ENCODE results near the gene SERPINF2. TPM values are rescaled to one million over a fixed set of nuclear protein-coding genes. Genes with fewer than 3 reads are reported as not detected.

The SERPINF2 gene
- total RNA-seq, 4 donors from 2014 or later: 0.85 to 6.4 (median 4.3) TPM

DNA sequence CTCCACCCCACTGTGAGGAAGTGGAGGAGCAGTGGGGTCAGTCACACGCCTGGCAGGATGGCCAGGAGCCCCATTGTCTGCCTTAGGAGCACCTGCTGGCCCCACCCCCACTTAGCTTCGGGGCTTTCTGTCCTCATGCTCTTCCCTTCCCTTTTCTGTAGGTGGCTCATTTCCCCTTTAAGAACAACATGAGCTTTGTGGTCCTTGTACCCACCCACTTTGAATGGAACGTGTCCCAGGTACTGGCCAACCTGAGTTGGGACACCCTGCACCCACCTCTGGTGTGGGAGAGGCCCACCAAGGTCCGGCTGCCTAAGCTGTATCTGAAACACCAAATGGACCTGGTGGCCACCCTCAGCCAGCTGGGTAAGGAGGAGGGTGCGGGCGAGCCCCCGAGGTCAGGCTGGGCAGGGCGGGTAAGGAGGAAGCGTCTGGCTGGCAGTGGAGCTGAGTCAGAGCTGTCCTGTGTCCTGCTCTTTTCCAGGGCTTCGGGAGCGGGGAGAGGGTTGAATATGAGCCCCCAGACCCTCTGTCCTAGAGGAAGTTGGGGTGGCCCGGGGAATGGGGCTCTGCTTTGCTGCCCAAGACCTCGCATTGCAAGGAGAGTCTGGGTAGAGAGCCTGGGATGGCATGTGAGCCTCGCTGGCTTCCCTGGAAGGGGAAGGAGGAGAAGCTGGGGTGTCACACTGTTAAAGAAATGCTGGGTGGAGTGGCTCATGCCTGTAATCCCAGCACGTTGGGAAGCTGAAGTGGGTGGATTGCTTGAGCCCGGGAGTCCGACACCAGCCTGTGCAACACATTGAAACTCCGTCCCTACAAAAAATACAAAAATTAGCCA lies 10.0 kb downstream of the SERPINF2 start:
- no peak overlapping the region for H3K27ac ChIP-seq
- intact Hi-C loops (cut with DNase I; ENCODE audit: low total_unique reads): no loop called here
- ATAC-seq (no peak), DNase-seq (no peak)
- no peaks in the 10 kb centered on the region for H3K36me3 ChIP-seq
- in situ Hi-C loops (cut with MboI; ENCODE audit: low sequenced_read_pairs in 4 of 4): no loop called here
- peaks cover 8 to 16% of the 10 kb centered on the region in 2 donors for H3K4me1 ChIP-seq
- no peak overlapping the region for H3K4me3 ChIP-seq
- H3K9me3 ChIP-seq: no peaks in the 10 kb centered on the region
- no peaks in the 10 kb centered on the region for H3K27me3 ChIP-seq
- TF ChIP-seq, protein P1, sequence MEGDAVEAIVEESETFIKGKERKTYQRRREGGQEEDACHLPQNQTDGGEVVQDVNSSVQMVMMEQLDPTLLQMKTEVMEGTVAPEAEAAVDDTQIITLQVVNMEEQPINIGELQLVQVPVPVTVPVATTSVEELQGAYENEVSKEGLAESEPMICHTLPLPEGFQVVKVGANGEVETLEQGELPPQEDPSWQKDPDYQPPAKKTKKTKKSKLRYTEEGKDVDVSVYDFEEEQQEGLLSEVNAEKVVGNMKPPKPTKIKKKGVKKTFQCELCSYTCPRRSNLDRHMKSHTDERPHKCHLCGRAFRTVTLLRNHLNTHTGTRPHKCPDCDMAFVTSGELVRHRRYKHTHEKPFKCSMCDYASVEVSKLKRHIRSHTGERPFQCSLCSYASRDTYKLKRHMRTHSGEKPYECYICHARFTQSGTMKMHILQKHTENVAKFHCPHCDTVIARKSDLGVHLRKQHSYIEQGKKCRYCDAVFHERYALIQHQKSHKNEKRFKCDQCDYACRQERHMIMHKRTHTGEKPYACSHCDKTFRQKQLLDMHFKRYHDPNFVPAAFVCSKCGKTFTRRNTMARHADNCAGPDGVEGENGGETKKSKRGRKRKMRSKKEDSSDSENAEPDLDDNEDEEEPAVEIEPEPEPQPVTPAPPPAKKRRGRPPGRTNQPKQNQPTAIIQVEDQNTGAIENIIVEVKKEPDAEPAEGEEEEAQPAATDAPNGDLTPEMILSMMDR (IDR thresholded peaks at IDR 0.05 in 4 of 5, conservative IDR thresholded peaks at IDR 0.05 in 1 of 5): no peak
- TF ChIP-seq POLR2A (IDR thresholded peaks at IDR 0.05): no peak

GRCh38 chr17:1753767-1754429 lies 11.2 kb downstream of the SERPINF2 start:
- no peaks in the 10 kb centered on the region for H3K36me3 ChIP-seq
- TF ChIP-seq, protein P1 (IDR thresholded peaks at IDR 0.05 in 4 of 5, conservative IDR thresholded peaks at IDR 0.05 in 1 of 5): no peak
- no peak for TF ChIP-seq POLR2A (IDR thresholded peaks at IDR 0.05)
- H3K4me1 ChIP-seq: peaks cover 8 to 16% of the 10 kb centered on the region in 2 donors
- no peaks in the 10 kb centered on the region for H3K9me3 ChIP-seq
- intact Hi-C loops (cut with DNase I; ENCODE audit: low total_unique reads): no loop called here
- no peak for ATAC-seq
- H3K4me3 ChIP-seq: no peak overlapping the region
- DNase-seq: no peak
- H3K27me3 ChIP-seq: no peaks in the 10 kb centered on the region
- in situ Hi-C loops (cut with MboI; ENCODE audit: low sequenced_read_pairs in 4 of 4): no loop called here
- no peak overlapping the region for H3K27ac ChIP-seq

DNA sequence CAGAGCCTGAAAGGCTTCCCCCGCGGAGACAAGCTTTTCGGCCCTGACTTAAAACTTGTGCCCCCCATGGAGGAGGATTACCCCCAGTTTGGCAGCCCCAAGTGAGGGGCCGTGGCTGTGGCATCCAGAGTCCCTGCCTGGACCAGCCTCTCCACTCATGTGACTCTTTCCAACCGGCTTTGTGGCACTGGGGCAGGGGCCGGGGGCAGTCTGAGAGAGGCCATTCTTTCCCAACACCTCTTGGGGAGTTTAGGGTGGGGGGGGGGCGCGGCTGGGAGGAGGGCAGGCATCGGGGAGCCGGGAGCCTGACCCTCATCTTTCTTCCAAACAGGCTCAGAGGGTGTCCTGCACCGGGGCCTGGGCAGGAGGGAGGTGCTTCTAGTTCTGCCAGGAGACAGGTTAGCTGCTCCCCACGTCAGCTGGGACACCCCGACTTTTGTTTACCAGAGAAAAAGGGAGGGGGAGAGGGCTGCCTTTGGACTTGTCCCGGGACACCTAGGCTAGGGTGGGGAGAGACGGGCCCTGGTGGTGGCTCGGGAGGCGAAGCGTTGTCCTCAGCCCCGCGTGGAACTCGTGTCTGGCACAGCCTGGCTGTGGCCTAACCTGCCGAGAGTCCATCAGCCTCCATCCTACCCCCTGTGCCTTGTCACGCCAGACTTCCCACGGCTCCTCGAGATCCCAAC lies 11.9 kb downstream of the SERPINF2 start:
- H3K27ac ChIP-seq: peak overlapping the region in 1 of 4 donors; percentile 71
- peak in 1 of 2 donors; percentile 12 for DNase-seq
- in situ Hi-C loops (cut with MboI; ENCODE audit: low sequenced_read_pairs in 4 of 4) (no loop called here), intact Hi-C loops (cut with DNase I; ENCODE audit: low total_unique reads) (no loop called here)
- H3K27me3 ChIP-seq: no peaks in the 10 kb centered on the region
- peaks cover 8 to 16% of the 10 kb centered on the region in 2 donors for H3K4me1 ChIP-seq
- H3K9me3 ChIP-seq: no peaks in the 10 kb centered on the region
- no peak for TF ChIP-seq POLR2A (IDR thresholded peaks at IDR 0.05)
- TF ChIP-seq, protein P1 (IDR thresholded peaks at IDR 0.05 in 4 of 5, conservative IDR thresholded peaks at IDR 0.05 in 1 of 5): no peak
- no peak for ATAC-seq
- no peaks in the 10 kb centered on the region for H3K36me3 ChIP-seq
- H3K4me3 ChIP-seq: no peak overlapping the region

DNA sequence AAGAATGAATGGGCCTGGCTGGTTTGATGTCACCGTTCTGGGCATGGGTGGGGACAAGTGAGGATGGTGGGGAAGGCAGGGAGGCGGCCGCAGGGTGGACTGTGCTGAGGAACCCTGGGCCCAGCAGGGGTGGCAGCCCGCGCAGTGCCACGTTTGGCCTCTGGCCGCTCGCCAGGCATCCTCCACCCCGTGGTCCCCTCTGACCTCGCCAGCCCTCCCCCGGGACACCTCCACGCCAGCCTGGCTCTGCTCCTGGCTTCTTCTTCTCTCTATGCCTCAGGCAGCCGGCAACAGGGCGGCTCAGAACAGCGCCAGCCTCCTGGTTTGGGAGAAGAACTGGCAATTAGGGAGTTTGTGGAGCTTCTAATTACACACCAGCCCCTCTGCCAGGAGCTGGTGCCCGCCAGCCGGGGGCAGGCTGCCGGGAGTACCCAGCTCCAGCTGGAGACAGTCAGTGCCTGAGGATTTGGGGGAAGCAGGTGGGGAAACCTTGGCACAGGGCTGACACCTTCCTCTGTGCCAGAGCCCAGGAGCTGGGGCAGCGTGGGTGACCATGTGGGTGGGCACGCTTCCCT lies 12.7 kb downstream of the SERPINF2 start:
- H3K36me3 ChIP-seq: no peaks in the 10 kb centered on the region
- no peak overlapping the region for H3K4me3 ChIP-seq
- H3K27me3 ChIP-seq: no peaks in the 10 kb centered on the region
- TF ChIP-seq, protein P1 (IDR thresholded peaks at IDR 0.05 in 4 of 5, conservative IDR thresholded peaks at IDR 0.05 in 1 of 5): no peak
- no peak for TF ChIP-seq POLR2A (IDR thresholded peaks at IDR 0.05)
- in situ Hi-C loops (cut with MboI; ENCODE audit: low sequenced_read_pairs in 4 of 4): no loop called here
- H3K9me3 ChIP-seq: no peaks in the 10 kb centered on the region
- H3K4me1 ChIP-seq: peaks cover 13 to 16% of the 10 kb centered on the region in 2 donors
- peak; percentile 13 to 22 for ATAC-seq
- H3K27ac ChIP-seq: peak overlapping the region; percentile 37 to 77 (median 64)
- DNase-seq: peak in 1 of 2 donors; percentile 20
- intact Hi-C loops (cut with DNase I; ENCODE audit: low total_unique reads): no loop called here
